KOPT-K1 (cell line): ENCODE data around the gene MXRA7.
A peak's percentile ranks its signal among the peaks of the same experiment; 100 is the strongest.

Source experiments
- H3K27ac ChIP-seq: fragments of 200-600 bp; sonication (generic); 2 replicates; pipeline ENCODE4 v1.5.1; 2016; ENCODE audit warnings: antibody characterized with exemption, mild to moderate bottlenecking, low read depth, low read length; ENCODE audit not compliant: poor library complexity, severe bottlenecking
- H3K36me3 ChIP-seq: fragments of 200-600 bp; sonication (generic); 2 replicates; pipeline ENCODE4 v1.5.1; 2017; ENCODE audit warnings: antibody characterized with exemption, mild to moderate bottlenecking, low read length, moderate library complexity; ENCODE audit not compliant: insufficient read depth
- H3K9me3 ChIP-seq: fragments of 200-600 bp; sonication (generic); 2 replicates; pipeline ENCODE4 v1.5.1; 2017; ENCODE audit warnings: antibody characterized with exemption, low read length, mild to moderate bottlenecking; ENCODE audit not compliant: insufficient read depth, poor library complexity, severe bottlenecking

The MXRA7 gene

GRCh38 chr17:76684756-76685155 is 26.0 kb downstream of the MXRA7 start:
- Histone ChIP-seq H3K27ac (no peak overlapping the region), H3K36me3 (no peaks in the 10 kb centered on the region), H3K9me3 (no peaks in the 10 kb centered on the region)

GRCh38 chr17:76683921-76684745 is 26.6 kb downstream of the MXRA7 start:
- H3K36me3 ChIP-seq = no peaks in the 10 kb centered on the region
- H3K9me3 ChIP-seq = no peaks in the 10 kb centered on the region
- H3K27ac ChIP-seq = no peak overlapping the region

GRCh38 chr17:76683011-76683755 is 27.6 kb downstream of the MXRA7 start:
- H3K36me3 ChIP-seq = no peaks in the 10 kb centered on the region
- H3K9me3 ChIP-seq = no peaks in the 10 kb centered on the region
- H3K27ac ChIP-seq = no peak overlapping the region

- Histone ChIP-seq H3K36me3 (no peaks in the 10 kb centered on the region), H3K27ac (no peak overlapping the region), H3K9me3 (no peaks in the 10 kb centered on the region)
These were observed 28.5 kb downstream of the MXRA7 start for GRCh38 chr17:76682296-76682695.

DNA sequence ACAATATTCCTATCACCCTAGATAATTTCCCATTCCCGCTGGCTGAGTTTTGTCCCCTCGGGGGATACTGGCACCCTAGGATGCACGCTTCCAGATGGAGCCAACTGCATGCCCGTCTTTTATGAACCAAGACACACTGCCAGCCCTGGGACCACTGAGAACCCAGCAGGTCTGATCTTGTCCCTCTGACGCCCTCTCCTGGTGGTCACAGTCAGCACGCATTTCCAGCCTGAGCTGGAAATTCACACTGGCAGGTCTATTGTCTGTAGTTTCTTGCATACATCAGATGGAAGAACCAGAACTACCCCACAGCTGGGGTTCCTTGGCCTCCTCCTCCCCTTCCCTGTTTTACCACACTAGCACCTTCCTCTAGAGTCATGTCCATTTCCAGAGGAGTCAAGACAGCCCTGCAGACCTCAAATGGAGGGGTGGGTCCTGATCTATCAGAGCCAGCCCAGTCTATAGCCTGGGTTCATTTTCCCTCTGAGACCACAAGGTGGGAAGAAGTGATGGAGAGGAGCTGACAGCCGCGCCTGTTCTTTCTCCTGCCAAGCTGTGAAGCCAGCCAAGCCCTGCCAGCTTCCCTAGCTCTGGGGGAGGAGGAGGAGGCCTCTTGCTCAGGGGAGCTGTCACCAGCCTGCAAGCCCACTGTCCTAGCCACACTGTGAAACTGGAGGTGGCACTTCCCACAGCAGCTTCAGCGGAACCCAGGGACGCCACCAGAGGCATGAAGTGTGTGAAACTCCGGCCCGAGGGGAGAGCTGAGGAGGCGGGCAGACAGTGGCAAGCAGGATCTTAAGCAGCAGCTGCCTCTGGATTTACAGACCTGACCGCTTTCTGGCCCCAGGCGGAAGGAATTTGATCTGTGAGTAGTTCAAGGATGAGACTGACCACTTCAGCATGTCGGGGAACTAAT is 29.3 kb downstream of the MXRA7 start:
- Histone ChIP-seq H3K36me3 (no peaks in the 10 kb centered on the region), H3K27ac (no peak overlapping the region), H3K9me3 (no peaks in the 10 kb centered on the region)

DNA sequence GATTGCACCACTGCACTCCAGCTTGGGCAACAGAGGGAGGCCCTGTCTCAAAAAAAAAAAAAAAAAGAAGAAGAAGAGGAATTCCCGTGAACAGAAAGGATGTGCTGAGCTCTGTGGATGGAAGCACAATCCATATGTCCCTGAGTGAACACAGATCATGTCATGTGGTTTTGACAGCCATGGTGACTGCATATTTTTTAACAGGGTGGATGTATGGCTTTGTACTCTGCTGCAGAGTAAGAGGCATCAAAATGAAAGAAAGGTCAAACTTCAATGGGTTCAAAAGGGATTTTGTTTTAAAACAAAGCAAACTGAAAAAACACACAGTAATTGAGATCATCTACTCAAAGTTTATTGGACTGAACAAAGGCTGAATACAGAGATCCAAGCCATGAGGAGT is 31.5 kb downstream of the MXRA7 start:
- no peaks in the 10 kb centered on the region for H3K36me3 ChIP-seq
- no peaks in the 10 kb centered on the region for H3K9me3 ChIP-seq
- H3K27ac ChIP-seq = peak overlapping the region; percentile 67

DNA sequence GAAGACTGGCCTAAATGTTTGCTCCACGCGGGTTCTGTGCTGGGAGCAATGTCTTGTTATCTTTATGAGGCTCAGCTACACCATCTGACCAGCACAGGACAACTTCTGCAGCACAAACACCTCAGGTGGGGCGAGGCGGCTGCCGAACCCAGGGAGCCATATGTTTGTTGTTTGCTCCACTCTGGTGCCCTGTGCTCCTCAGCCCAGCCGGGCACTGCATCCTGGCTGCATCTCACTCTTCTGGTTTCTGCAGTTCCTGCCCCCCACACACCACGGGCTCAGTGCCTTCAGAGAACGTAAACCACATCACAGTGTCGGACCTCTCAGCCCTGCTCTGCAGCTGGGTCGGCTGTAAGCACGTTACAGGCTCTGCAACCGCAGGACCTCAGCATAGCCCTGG is 32.4 kb downstream of the MXRA7 start:
- H3K36me3 ChIP-seq = no peaks in the 10 kb centered on the region
- H3K9me3 ChIP-seq = no peaks in the 10 kb centered on the region
- H3K27ac ChIP-seq = peak overlapping the region; percentile 67

- H3K9me3 ChIP-seq = no peaks in the 10 kb centered on the region
- peak overlapping the region; percentile 67 for H3K27ac ChIP-seq
- no peaks in the 10 kb centered on the region for H3K36me3 ChIP-seq
These were observed 33.4 kb downstream of the MXRA7 start for GRCh38 chr17:76677406-76677805.

DNA sequence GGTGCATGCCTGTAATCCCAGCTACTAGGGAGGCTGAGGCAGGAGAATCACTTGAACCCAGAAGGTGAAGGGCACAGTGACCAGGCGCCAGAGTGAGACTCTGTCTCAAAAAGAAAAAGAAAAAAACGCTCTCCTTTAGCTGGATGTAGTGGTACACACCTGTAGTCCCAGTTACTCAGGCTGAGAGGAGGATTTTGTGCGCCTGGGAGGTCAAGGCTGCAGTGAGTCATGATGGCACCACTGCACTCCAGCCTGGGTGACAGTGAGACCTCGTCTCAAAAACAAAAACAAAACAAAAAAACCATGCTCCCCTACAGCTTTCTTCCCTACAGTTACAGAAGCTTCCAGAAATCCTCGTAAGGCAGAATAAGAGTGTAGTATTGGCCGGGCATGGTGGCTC is 34.1 kb downstream of the MXRA7 start:
- no peaks in the 10 kb centered on the region for H3K36me3 ChIP-seq
- H3K27ac ChIP-seq = no peak overlapping the region
- H3K9me3 ChIP-seq = no peaks in the 10 kb centered on the region

DNA sequence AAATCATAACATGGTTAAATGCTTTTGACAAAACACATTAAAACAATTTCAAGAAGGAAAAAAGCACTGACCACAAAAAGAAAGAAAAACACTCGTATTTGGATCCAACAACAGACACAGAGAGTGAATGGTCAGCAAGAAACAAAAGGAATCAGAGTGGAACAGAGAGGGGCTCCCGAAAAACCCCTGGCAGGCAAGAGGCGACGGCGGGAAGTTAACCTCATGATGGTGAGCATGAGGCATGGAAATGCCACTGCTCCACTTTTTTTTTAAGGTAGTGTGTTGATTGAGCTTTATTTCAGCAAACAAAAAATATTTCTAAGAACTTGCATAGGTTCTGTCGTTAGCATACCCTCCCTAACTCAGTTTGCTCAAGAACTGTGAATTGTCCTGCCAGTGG is 35.1 kb downstream of the MXRA7 start:
- Histone ChIP-seq H3K27ac (no peak overlapping the region), H3K36me3 (no peaks in the 10 kb centered on the region), H3K9me3 (no peaks in the 10 kb centered on the region)

DNA sequence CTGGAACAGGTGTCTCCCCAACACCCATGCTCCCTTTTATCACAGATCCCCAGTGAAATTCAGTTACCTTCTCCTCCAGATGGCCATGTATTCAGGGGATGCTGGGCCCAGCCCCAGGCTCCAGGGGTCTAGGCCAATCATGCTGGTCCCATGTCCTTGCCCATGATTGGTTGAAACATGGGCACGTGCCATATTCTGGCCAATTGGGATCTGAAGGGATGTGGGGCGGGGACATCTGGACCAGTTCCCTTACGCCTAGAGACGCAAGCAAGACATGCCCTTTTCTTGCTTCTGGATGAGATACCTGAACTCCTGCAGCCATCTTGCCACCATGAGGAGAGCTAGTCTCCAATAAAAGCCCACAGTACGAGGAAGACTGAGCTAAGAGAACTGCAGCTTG is 36.2 kb downstream of the MXRA7 start:
- no peaks in the 10 kb centered on the region for H3K36me3 ChIP-seq
- no peaks in the 10 kb centered on the region for H3K9me3 ChIP-seq
- peak overlapping the region; percentile 90 for H3K27ac ChIP-seq

DNA sequence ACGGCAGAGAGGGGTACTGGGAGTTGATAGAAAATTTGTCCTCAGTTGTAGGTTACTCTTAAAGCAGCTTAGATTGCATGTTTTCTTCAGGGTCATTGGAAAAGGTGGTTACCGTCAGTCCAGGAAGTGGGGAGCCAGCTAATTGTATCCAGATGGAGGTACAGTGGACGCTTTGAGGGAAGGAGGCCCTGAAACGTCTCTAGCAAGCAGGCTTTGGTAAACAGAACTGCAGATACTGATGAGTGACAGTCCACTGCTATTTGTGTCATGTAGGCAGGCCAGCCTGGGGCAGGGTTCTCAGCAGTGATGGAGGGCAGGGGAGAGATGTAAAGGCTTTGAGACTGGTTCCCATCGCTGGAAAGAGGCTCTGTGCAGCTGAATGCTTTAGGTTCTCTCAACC is 37.0 kb downstream of the MXRA7 start:
- peak overlapping the region; percentile 90 for H3K27ac ChIP-seq
- H3K9me3 ChIP-seq = no peaks in the 10 kb centered on the region
- H3K36me3 ChIP-seq = no peaks in the 10 kb centered on the region

- Histone ChIP-seq H3K9me3 (no peaks in the 10 kb centered on the region), H3K36me3 (no peaks in the 10 kb centered on the region), H3K27ac (peak overlapping the region; percentile 90)
These were observed 37.9 kb downstream of the MXRA7 start for GRCh38 chr17:76672892-76673291.

- Histone ChIP-seq H3K9me3 (no peaks in the 10 kb centered on the region), H3K36me3 (no peaks in the 10 kb centered on the region), H3K27ac (peak overlapping the region; percentile 90)
These were observed 38.4 kb downstream of the MXRA7 start for GRCh38 chr17:76672270-76672851.

- H3K36me3 ChIP-seq = no peaks in the 10 kb centered on the region
- no peaks in the 10 kb centered on the region for H3K9me3 ChIP-seq
- H3K27ac ChIP-seq = peak overlapping the region; percentile 90
These were observed 38.9 kb downstream of the MXRA7 start for GRCh38 chr17:76671912-76672262.
